OCI-LY3 (cell line): ENCODE results near the gene CLPSL1.

Experiments used
- CTCF ChIP-seq: fragments of 200-600, 300-600 bp; sonication (generic); IDR thresholded peaks from 2 replicates; pipeline ENCODE4 v1.5.1; 2014; ENCODE audit warnings: antibody characterized with exemption, low read length, low read depth
- EZH2phosphoT487 ChIP-seq: fragments of 200-600 bp; shearing (Covaris generic); IDR thresholded peaks from 2 replicates; pipeline ENCODE4 v1.6.1; 2018; ENCODE audit warnings: antibody characterized with exemption, mixed run types, low read depth

GRCh38 chr6:35787266-35788218, 6.7 kb downstream of the CLPSL1 start:
- TF ChIP-seq CTCF (no peak), EZH2phosphoT487 (no peak)
